GM19452 (cell line): ENCODE data around the gene ABITRAM.
"Not testable (repeated sequence)": the region's sequence is repeated elsewhere in the genome, so short reads cannot be mapped to it uniquely, and the experiment has no call there.

Source experiments
- ATAC-seq: cut with Tn5 transposase; IDR thresholded peaks from one replicate; pipeline ENCODE4 v1.9.1; 2021; ENCODE audit not compliant: unreplicated experiment

ABITRAM gene, protein sequence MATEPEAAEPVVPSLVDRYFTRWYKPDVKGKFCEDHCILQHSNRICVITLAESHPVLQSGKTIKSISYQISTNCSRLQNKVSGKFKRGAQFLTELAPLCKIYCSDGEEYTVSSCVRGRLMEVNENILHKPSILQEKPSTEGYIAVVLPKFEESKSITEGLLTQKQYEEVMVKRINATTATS

DNA sequence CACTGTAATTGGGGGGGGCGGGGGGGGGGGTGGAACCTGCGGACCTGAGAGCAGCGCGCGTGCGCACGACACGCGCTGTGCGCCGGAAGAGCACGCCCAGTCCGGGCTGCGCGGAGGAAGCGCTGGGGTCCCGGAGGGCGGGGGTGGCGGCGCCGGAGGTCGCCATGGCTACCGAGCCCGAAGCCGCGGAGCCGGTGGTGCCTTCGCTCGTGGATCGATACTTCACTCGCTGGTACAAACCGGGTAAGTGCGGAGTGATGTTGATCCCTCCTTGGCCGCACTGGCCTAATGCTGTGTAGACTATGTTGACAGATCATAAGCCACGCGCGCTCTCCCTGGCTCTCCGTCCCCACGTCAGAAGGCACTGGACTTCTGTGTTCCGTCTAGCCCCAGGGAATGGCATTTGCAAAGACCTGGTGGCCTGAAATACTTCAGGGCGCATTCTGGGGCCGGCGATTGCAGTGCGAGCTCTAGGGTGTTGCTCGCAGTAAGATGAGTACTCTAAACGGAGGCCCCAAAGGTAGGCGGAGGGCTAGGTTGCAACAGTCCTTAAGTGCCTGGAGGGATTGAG, at the start of gene ABITRAM:
TSS of gene ABITRAM (plus strand) at position 78 of the 571 bp plus-strand sequence. CDS start at position 165, 87 bp downstream.
- ATAC-seq: peak; percentile 79

DNA sequence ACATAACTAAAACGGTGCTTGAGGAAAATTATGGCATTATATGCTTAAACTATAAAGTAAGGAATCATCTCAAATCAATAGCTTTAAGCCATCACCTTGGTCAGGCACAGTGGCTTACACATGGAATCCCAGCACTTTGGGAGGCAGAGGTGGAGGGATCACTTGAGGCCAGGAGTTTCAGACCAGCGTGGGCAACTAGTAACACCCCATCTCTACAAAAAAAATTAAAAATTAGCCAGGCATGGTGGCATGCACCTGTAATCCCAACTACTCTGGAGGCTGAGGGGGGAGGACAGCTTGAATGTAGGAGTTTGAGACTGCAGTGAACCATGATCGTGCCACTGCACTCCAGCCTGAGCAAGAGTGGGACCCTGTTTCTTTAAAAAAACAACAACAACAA, 49.5 kb upstream of the ABITRAM start:
- no peak for ATAC-seq

DNA sequence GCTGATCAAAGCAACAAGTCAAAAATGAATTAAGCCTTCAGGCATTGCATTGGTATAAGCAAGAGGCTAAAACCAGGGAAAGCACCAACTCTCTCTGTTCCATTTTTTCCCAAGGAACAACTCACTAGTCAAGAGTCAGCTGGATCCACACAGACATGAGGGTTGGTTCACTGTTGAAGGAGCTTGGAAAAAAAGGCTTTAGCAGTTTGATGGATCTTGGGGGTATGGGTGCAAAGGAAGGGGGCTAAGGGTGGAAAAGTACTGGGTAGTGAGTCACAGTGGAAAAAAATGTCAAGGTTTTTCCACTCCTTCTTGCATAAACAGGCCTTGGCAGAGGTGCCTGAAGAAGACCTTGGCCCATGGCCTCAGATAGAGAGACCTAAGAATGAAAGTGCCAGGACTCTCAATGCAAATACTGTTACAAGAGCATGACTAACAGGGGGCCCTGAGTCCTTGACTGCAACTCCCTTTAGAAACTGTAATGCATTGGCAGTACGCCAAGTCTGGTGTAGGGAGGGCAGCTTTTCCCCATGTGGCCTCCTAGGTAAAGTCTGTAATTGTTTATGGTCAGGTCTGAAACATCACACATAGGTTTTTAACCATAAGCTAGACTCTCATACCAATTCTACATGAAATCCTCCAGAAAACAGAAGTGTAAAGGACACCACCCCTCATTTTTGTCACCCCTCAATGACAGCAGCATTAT, 48.4 kb upstream of the ABITRAM start:
- ATAC-seq: peak; percentile 99

DNA sequence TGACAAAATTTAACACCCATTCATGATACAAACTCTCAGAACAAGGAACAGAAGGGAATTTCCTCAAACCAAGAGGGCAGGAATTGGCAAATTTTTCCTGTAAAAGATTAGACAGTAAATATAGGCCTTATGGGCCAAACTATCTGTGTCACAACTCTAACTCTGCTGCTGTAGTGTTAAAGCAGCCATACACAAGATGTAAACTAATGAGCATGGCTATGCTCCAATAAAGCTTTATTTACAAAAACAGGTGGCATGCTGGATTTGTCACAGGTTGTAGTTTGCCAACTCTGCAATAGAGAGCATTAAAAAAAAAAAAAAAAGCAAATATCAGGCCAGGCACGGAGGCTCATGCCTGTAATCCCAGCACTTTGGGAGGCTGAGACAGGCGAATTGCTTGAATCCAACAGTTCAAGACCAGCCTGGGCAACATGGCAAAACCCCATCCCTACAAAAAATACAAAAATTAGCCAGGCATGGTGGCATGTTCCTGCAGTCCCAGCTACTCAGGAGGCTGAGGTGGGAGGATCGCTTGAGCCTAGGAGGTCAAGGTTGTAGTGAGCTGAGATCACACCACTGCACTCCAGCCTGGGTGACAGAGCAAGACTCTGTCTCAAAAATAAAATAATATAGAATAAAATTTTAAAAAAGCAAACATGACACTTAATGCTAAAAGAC, 47.5 kb upstream of the ABITRAM start:
- not testable (repeated sequence) for ATAC-seq

DNA sequence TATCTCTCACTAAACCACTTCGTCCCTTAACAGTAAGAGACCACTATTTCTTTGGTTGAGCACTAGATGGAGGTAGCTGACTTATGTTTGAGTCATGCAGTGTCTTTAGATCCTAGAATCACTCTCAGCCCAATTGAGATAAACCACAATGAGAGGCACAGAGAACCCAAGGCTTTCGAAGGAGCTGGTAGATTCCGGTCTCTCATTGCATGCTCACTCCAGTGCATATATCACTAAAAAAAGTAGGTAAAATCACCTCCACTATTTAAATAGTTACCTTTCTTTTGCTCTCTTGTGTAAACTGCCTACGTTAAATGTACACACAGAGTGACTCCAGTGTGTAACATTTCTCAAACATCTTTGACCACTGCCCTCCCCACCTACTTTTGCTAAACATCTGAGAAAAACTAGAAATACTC, 44.5 kb upstream of the ABITRAM start:
- ATAC-seq: no peak

DNA sequence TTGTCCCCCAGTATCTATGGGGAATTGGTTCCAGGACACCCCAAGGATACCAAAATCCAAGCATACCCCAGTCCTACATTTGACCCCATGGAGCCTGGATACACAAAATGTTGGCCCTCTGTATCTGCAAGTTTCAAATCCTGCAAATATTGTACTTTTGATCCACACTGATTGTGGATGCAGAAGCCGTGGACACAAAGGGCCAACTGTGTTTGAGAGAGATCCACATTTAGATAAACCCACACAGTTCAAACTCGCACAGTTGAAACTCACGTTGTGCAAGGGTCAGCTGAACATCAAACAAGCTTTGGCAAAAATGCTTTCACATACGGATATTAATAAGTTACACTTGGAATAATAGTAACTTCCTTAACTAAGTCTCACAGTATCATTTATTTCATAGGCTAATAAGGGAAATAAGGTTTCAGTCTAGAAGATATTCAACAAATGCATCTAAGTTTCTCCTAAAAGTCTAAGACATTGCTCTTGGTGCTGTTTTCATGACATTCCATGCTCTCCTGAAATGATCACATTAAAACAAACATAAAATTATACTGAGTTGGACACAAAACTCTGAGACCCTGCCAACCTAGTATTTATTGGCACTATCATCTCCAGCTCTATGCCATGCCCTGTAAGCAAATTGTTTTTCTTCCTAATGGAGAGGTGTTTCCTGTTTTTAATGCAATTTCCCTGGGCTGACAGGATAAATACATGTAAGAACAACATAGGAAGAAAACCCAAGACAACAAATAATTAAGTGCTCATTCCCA, 39.8 kb upstream of the ABITRAM start:
- ATAC-seq: no peak

DNA sequence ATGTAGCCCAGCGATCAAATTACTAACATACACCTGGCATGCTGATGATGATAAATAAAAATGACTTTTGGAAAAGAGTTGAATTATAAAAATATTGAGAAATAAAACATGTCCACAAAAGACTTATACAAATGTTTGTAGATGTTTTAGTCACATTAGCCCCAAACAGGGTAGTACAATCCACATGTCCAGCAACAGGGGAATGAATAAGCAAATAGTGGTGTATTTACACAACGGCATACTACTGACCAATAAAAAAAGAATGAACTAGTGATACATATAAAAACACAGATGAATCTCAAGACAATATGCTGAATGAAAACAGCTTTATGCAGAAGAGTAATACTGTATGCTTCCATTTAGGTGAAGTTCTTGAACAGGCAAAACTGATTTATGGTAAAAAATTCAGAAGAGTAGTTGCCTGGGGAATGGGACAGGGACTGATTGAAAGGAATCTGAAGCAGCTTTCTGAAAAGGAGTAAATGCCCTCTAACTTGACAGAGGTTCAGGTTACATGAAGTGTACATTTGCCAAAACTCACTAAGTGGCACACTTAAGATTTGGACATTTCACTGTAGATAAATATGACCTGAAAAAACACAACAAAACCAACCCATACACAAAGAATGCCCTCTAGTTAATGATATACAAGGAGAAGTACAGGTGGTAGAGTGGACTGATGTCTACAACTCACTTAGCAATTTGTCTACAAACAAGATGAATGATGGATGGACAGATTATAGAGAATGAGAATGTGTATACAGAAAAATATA, 36.7 kb upstream of the ABITRAM start:
- no peak for ATAC-seq

DNA sequence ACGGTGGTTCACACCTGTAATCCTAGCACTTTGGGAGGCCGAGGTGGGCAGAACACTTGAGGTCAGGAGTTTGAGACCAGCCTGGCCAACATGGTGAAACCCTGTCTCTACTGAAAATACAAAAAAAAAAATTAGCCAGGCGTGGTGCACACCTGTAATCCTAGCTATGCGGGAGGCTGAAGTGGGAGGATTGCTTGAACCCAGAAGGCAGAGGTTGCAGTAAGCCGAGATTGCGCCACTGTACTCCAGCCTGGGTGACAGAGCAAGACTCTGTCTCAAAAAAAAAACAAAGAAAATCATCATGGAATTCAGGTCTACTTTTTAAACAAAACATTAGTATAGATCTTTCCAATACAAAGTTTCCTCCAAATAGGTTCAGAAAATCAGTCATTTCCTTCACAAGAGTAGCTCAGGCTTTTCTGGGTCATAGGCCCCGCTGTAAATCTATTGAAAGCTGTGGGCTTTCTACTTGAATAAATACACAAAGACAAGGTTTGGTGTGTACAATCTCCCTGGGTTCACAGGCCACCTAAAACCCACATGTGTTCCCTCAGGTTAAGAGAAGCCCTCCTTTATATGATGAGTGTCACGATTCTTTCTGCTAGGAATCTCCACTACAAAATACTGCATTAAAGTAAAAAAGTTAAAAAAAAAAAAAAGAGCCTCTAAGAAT, 35.0 kb upstream of the ABITRAM start:
- not testable (repeated sequence) for ATAC-seq

DNA sequence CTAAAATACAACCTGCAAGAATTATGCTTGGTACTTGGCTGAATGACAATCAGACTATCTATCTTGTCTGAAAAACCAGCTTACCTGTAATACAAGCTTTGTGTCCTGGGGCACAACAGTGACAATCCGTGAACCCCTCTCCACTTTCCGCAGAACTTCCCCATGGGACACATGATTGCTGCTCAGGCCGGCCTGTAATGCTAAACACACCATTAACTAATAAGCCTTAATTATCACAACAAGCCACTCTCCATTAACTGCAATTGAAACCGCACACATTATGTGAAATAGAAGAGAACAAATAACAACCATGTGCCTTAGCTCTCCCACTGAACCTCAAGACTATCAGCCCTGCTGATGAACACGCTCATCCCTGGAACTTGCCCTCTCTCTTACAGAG, 34.0 kb upstream of the ABITRAM start:
- no peak for ATAC-seq

DNA sequence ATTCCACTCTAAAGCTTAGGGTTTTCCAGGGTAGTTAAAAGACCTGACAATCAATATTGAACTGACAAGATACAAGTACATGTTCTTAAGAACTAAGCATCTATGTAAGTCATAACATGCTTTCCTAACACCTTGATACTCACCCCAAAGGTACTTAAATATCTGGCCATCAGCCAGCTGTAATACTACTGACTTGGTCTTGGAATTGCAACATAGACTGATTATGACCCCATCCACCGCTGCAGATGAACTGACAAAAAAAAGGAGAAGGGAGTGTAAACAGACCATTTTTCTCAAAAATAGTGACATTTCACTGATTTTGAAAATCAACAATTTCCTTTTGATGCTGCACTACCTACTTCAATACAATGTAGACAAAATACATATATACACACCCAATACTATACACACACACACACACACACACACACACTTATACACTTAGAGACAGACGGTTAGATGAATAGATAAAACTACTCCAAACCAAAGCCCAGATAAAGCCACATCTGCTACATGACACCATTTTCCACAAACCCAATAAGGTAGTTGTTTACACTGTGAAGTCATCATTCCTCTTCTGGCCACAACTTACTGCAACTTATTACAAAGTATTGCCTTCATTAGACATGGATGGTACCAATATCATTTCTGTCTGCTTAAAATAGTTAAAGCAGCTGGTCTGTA, 30.6 kb upstream of the ABITRAM start:
- ATAC-seq: no peak

DNA sequence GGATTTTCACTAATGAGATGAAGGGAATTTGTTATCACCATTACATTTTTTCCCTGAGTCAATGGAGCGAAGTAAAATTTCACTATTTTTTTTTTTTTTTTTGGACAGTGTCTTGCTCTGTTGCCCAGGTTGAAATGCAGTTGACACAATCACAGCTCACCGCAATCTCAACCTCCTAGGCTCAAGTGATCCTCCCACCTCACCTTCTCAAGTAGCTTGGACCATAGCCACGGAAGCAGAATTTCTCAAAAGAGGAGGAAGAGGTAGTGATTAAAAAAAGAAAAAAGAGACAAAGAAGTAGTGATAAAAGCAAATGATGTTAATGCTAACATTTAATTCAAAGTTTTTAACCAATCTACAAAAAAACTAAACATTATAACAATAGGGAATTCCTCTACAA, 30.0 kb upstream of the ABITRAM start:
- no peak for ATAC-seq

DNA sequence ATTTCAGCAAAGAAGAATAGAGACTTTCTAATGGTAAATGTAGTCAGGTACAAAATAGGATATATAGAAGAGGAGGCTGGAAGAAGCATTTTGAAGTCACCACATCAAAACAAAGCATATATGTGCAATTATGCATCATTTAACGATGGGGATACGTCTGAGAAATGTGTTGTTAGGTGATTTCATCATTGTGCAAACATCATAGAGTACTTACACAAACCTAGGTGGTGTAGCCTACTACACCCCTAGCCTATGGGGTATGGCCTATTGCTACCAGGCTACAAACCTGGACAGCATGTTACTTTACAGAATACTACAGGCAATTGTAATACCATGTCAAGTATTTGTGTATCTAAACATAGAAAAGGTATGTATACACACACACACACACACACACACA, 28.7 kb upstream of the ABITRAM start:
- no peak for ATAC-seq

DNA sequence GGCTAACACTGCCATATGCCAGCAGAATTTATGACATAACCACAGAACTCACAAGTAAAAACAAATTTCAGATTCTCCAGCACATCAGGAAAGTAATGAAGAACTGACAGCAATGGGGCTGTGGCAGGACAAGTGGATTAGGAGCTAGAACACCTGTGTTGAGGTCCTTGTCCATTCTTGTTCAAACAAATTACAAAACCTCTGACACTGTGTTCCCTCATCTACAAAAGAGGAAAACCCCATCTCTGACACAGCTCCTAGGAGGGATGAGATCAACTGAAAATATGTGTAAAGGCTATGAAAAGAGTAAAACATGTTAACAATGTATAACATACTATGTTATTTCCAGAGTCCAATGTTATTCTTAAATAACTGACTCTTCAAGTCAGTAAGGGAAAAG, 23.8 kb upstream of the ABITRAM start:
- ATAC-seq: no peak

DNA sequence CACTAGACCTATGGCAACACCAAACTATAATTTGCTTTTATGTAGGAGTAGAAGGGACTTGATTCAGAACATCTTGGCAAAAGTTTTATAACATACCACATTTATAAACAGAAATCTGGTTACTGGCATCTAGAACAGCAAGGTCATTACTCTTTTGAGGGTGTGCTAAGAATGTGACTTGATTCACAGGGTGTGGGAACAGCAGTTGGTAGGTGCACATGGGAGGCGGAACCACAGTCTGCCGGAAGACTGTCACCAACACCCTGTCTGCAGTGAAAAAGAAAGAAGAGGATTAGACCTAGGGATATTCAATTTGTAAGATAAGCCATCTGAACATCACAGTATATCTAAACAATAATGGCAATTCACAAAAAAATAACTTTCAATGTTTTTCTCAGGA, 23.3 kb upstream of the ABITRAM start:
- no peak for ATAC-seq

DNA sequence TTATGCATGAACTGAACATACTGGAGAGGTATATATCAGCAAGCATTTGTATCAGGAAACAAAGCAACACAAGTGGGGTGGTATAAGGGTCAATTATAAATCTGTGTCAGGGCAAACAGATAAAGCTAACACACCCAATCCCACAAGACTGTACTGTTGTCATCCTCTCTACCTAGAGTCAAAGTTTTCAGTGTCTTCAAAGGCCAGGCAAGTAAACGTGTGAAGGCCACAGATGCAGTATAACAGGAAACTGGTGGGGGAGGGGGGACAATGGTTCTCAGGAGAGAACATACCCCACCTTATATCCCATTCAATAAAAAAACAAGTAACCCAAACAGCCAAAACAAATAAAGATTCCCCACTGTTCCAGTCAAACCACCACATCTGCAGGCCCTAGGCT, 22.4 kb upstream of the ABITRAM start:
- no peak for ATAC-seq

DNA sequence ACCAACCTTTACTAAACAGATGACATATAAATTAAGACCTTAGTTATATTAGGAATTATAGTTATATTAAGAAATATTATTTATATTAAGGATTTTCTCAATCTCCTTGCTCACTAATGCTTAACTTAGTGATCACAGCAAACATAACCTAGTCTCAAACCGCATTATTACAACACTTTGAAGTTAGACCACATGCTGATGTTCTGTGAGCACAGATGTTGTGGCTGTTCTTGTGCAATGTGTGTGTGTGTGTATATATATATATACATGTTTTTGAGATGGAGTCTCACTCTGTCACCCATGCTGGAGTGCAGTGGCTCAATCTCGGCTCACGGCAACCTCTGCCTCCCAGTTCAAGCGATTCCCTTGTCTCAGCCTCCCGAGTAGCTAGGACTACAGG, 20.8 kb upstream of the ABITRAM start:
- ATAC-seq: no peak

DNA sequence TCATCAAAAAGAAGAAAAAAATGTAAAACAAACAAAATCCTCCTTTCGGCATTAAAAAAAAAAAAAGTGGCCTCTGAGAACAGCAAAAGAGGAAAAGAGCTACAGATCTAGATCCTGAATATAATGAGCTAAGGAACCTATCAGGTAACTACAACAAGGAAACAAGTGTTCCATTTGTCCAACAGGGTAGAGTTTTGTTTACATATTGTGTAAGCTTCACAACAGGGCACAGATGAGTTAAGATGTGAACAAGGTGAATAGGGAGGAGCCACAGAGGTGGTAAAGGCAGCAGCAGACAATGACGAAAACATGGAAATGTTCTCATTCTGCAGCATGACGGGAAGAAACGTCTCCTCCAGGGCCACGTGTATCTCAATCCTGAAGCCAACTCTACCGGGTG, 14.7 kb upstream of the ABITRAM start:
- ATAC-seq: no peak

DNA sequence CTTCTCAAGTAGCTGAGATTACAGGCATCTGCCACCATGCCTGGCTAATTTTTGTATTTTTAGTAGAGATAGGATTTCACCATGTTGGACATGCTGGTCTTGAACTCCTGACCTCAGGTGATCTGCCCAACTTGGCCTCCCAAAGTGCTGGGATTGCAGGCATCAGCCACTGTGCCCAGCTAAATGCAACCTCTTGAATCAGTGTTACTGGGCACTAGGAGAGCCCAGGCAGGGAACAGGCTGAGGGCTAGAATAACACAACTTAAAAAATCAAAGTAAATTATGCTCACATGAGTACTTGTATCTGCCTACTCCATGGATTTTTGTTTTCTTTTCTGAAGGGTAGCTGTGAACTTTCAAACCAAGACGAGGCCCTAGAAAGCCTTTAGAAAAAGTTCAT, 13.8 kb upstream of the ABITRAM start:
- ATAC-seq: not testable (repeated sequence)

DNA sequence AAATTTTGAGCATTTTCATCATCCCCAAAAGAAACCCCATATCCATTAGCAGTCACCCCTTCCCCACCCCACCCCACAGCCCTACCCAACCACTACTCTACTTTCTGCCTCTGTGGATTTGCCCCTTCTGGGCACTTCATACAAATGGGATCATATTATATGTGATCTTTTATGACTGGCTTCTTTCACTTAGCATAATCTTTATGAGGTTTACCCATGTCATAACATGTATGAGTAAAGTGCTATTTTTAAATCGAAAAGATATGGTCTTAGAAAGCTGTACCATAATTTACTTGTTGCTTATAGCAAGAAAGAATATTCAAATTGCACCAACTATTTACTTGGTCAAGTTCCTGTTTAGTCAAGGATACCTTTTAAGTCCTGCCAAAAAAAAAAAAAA, 13.0 kb upstream of the ABITRAM start:
- ATAC-seq: no peak
